HepG2 (cell line): Measurements from ENCODE around the gene CDK14. TPM values are rescaled to one million over a fixed set of nuclear protein-coding genes. Genes with fewer than 3 reads are reported as not detected.

Source experiments
- ATAC-seq: fragments of 200-7000 bp; cut with Tn5 transposase; 3 replicates; pipeline ENCODE4 v1.9.1; 2020; ENCODE audit warnings: mild to moderate bottlenecking, moderate library complexity
- BruUV-seq: library from RNA; stranded (reverse); fragments of 400-500 nt; replicated peaks from 2 replicates; lab custom pipeline; 2021; lab: Mats Ljungman, UMichigan
- CTCF ChIA-PET: fragments of 300-600 bp; formaldehyde crosslinking; extraction: SDS; loops from one replicate; lab custom pipeline; 2021; ENCODE audit warnings: low total read pairs, inconsistent platforms, low intra/inter-chr PET ratio; lab: Yijun Ruan, JAX
- POLR2A ChIA-PET: fragments of 350-600 bp; sonication (Branson Sonifier 250); formaldehyde crosslinking; loops from one replicate; lab custom pipeline; 2020; ENCODE audit warnings: antibody characterized with exemption, inconsistent platforms; lab: Yijun Ruan, JAX
- DNase-seq: peaks from one replicate; pipeline ENCODE4 v3.0.0-alpha.2; 2015; ENCODE audit warnings: low spot score
- FAIRE-seq: peaks from 3 replicates; lab custom pipeline; 2011; peaks lifted over from hg19 to GRCh38; lab: Jason Lieb, UNC
- H2AFZ ChIP-seq: one replicate; pipeline ENCODE4 v1.6.1; 2011; ENCODE audit warnings: low read length, inconsistent platforms
- H3K27ac ChIP-seq: fragments of 300-600 bp; 3 replicates; pipeline ENCODE4 v1.8.0; 2011; ENCODE audit warnings: mixed run types, mild to moderate bottlenecking, mixed read lengths, low read length, inconsistent platforms; ENCODE audit not compliant: insufficient read depth; ENCODE audit errors: extremely low read length
- H3K27me3 ChIP-seq, 2 experiments: fragments of 200-600 bp in 1 of 2; 2 replicates in 1 of 2; 3 replicates in 1 of 2; pipeline versions ENCODE4 v1.6.0 to v1.8.0; 2011; ENCODE audit warnings: low read length in 2 of 2, mild to moderate bottlenecking in 2 of 2, moderate library complexity in 2 of 2, inconsistent platforms in 1 of 2; ENCODE audit not compliant: insufficient read depth in 2 of 2, control insufficient read depth in 1 of 2
- H3K36me3 ChIP-seq, 2 experiments: fragments of 200-600 bp in 1 of 2; replicated peaks in 1 of 2; 2 replicates in 1 of 2; 3 replicates in 1 of 2; pipeline versions ENCODE4 v1.5.1 to v1.8.0; 2011; ENCODE audit warnings: low read length in 2 of 2, inconsistent platforms in 1 of 2; ENCODE audit not compliant: insufficient read depth in 2 of 2, control insufficient read depth in 1 of 2
- H3K4me1 ChIP-seq: 2 replicates; pipeline ENCODE4 v1.5.1; 2012; ENCODE audit warnings: low read length, inconsistent platforms; ENCODE audit not compliant: insufficient read depth
- H3K4me2 ChIP-seq: 2 replicates; pipeline ENCODE4 v1.6.0; 2011; ENCODE audit warnings: low read depth, low read length, inconsistent platforms
- H3K4me3 ChIP-seq, 3 experiments: fragments of 200-600 bp in 1 of 3; sonication (generic), shearing (Covaris generic) in 1 of 3; replicated peaks in 1 of 3; 2 replicates each; pipeline ENCODE4 v1.5.1; 2011 to 2016; ENCODE audit warnings: low read length in 3 of 3, inconsistent platforms in 2 of 3, low read depth in 2 of 3, mild to moderate bottlenecking in 2 of 3, control low read depth in 1 of 3, mixed read lengths in 1 of 3; ENCODE audit not compliant: insufficient read depth in 1 of 3
- H3K79me2 ChIP-seq: one replicate; pipeline ENCODE4 v1.6.1; 2011; ENCODE audit warnings: low read length, inconsistent platforms; ENCODE audit not compliant: insufficient read depth
- H3K9ac ChIP-seq: 2 replicates; pipeline ENCODE4 v1.6.0; 2011; ENCODE audit warnings: mild to moderate bottlenecking, low read depth, low read length, inconsistent platforms; ENCODE audit not compliant: insufficient read depth
- H3K9me3 ChIP-seq: 2 replicates; pipeline ENCODE4 v1.5.1; 2012; ENCODE audit warnings: mild to moderate bottlenecking, low read length
- H4K20me1 ChIP-seq: 2 replicates; pipeline ENCODE4 v1.6.0; 2011; ENCODE audit warnings: inconsistent platforms, mild to moderate bottlenecking, low read length, moderate library complexity; ENCODE audit not compliant: insufficient read depth
- BRCA1 ChIP-seq: sonication (generic); formaldehyde crosslinking; IDR thresholded peaks from 2 replicates; pipeline ENCODE4 v1.4.0; 2020; ENCODE audit warnings: missing genetic modification reagents
- CREB1 ChIP-seq, 2 experiments: fragments of 450-650 bp in 1 of 2; IDR thresholded peaks; 2 replicates each; pipeline ENCODE4 v1.6.1; 2016 to 2017; ENCODE audit warnings: control low read depth in 1 of 2, mild to moderate bottlenecking in 1 of 2, missing compliant biosample characterization in 1 of 2, missing genetic modification characterization in 1 of 2
- DDIT3 ChIP-seq: sonication (generic); formaldehyde crosslinking; IDR thresholded peaks from 2 replicates; pipeline ENCODE4 v1.4.0; 2020; ENCODE audit warnings: mild to moderate bottlenecking, missing genetic modification reagents
- ELF4 ChIP-seq: sonication (generic); formaldehyde crosslinking; IDR thresholded peaks from 2 replicates; pipeline ENCODE4 v1.5.0; 2020; ENCODE audit warnings: missing genetic modification reagents, mild to moderate bottlenecking, moderate library complexity, borderline replicate concordance
- EZH2 ChIP-seq: conservative IDR thresholded peaks from 2 replicates; pipeline ENCODE4 v1.6.1; 2012; ENCODE audit warnings: mild to moderate bottlenecking, low read depth, low read length, moderate library complexity
- HNRNPH1 ChIP-seq: fragments of 200-400 bp; formaldehyde crosslinking; optimal IDR thresholded peaks from 2 replicates; pipeline ENCODE3; 2017; ENCODE audit warnings: mild to moderate bottlenecking, low read depth, low read length
- HOXA5 ChIP-seq: sonication (generic); formaldehyde crosslinking; IDR thresholded peaks from 2 replicates; pipeline ENCODE4 v1.4.0; 2020; ENCODE audit warnings: missing genetic modification reagents
- KMT2B ChIP-seq: IDR thresholded peaks from 2 replicates; pipeline ENCODE4 v1.6.1; 2016; ENCODE audit warnings: missing genetic modification reagents, missing compliant biosample characterization
- MIER3 ChIP-seq: IDR thresholded peaks from 2 replicates; pipeline ENCODE4 v1.6.1; 2016; ENCODE audit warnings: missing compliant biosample characterization, borderline replicate concordance
- NR2C2 ChIP-seq: sonication (generic); formaldehyde crosslinking; IDR thresholded peaks from 2 replicates; pipeline ENCODE4 v1.4.0; 2020; ENCODE audit warnings: missing genetic modification reagents, mild to moderate bottlenecking, moderate library complexity, borderline replicate concordance
- RFX1 ChIP-seq: fragments of 450-650 bp; IDR thresholded peaks from 2 replicates; pipeline ENCODE4 v1.6.1; 2017
- RFXAP ChIP-seq: sonication (generic); formaldehyde crosslinking; IDR thresholded peaks from 2 replicates; pipeline ENCODE4 v1.4.0; 2020; ENCODE audit warnings: missing genetic modification reagents, borderline replicate concordance
- ZBTB4 ChIP-seq: sonication (generic); formaldehyde crosslinking; IDR thresholded peaks from 2 replicates; pipeline ENCODE4 v1.4.0; 2020; ENCODE audit warnings: missing genetic modification reagents, mild to moderate bottlenecking, borderline replicate concordance
- ZBTB8A ChIP-seq: sonication (generic); formaldehyde crosslinking; IDR thresholded peaks from 2 replicates; pipeline ENCODE4 v1.4.0; 2020; ENCODE audit warnings: mild to moderate bottlenecking, low read depth, missing genetic modification reagents, borderline replicate concordance
- ZNF33A ChIP-seq: sonication (generic); formaldehyde crosslinking; IDR thresholded peaks from 2 replicates; pipeline ENCODE4 v1.5.1; 2020; ENCODE audit warnings: missing genetic modification reagents, mild to moderate bottlenecking, moderate library complexity, borderline replicate concordance
- ZNF546 ChIP-seq: sonication (generic); formaldehyde crosslinking; conservative IDR thresholded peaks from 2 replicates; pipeline ENCODE4 v1.8.1; 2023; ENCODE audit warnings: mild to moderate bottlenecking, missing genetic modification reagents
- ZNF678 ChIP-seq: sonication (generic); formaldehyde crosslinking; IDR thresholded peaks from 2 replicates; pipeline ENCODE4 v1.4.0; 2020; ENCODE audit warnings: mild to moderate bottlenecking, missing genetic modification reagents
- ZNF704 ChIP-seq: sonication (generic); formaldehyde crosslinking; IDR thresholded peaks from 2 replicates; pipeline ENCODE4 v1.8.1; 2023; ENCODE audit warnings: mild to moderate bottlenecking, inconsistent platforms, moderate library complexity, missing genetic modification reagents, borderline replicate concordance
- ZNF746 ChIP-seq: sonication (generic); formaldehyde crosslinking; IDR thresholded peaks from 2 replicates; pipeline ENCODE4 v1.8.0; 2022; ENCODE audit warnings: mild to moderate bottlenecking, missing genetic modification reagents
- WGBS: methylation state at CpG from one replicate; pipeline ENCODE4 v1.1.6; 2017; ENCODE audit warnings: low lambda C conversion rate; 5-methylcytosine and 5-hydroxymethylcytosine counted together
- in situ Hi-C: cut with HindIII; loops from 2 replicates; pipeline ENCODE4 v1.10.0; 2017; ENCODE audit warnings: low pct_unique_long_range_greater_than_20kb; ENCODE audit not compliant: extremely low pct_ligation_motif_present
- intact Hi-C: fragments of 100-400 bp; cut with micrococcal nuclease; formaldehyde crosslinking; loops from one replicate; pipeline ENCODE4 v1.10.0; 2022; ENCODE audit not compliant: unreplicated experiment
- polyA plus RNA-seq, 8 experiments: library from polyadenylated mRNA; depleted of rRNA in 3 of 8; stranded (reverse) in 7 of 8; unstranded in 1 of 8; fragments of >200 nt; fragmentation: Illumina TruSeq in 4 of 8; extraction: Trizol in 4 of 8; gene quantifications; 2 replicates each; pipeline versions ENCODE4 v1.2.1 to v1.2.3, GENCODE V29; 2011 to 2016; ENCODE audit warnings: low read depth in 4 of 8, missing spikeins in 1 of 8, mixed read lengths in 1 of 8; ENCODE audit not compliant: insufficient read depth in 1 of 8
- total RNA-seq, 5 experiments: library from RNA; depleted of rRNA; stranded (reverse); fragments of >200 nt; fragmentation: Illumina TruSeq; extraction: Trizol; gene quantifications; 2 replicates each; pipeline ENCODE4 v1.2.3, GENCODE V29; 2016; ENCODE audit warnings: low read depth in 1 of 5

The CDK14 gene
- total and polyA plus RNA-seq, 2 of the 13 experiments (the other 11 are each of a cell fraction or from before 2014, with no cell fraction given) = 0.26 to 0.71 TPM

GRCh38 chr7:91165006-91165845, 569.1 kb downstream of the CDK14 start:
- DNase-seq (no peak), ATAC-seq (no peak), FAIRE-seq (no peak)
- H3K36me3 ChIP-seq = no peaks in the 10 kb centered on the region
- TF ChIP-seq ZNF746 (no peak), ZNF704 (no peak), ZBTB8A (CRISPR knock-in tag) (no peak), EZH2 (no peak), ELF4 (CRISPR knock-in tag) (no peak), ZNF546 (CRISPR knock-in tag) (no peak), NR2C2 (CRISPR knock-in tag) (no peak), KMT2B (CRISPR knock-in tag) (no peak), ZNF33A (CRISPR knock-in tag) (no peak), HOXA5 (CRISPR knock-in tag) (no peak), RFXAP (CRISPR knock-in tag) (no peak), ZBTB4 (no peak), DDIT3 (CRISPR knock-in tag) (no peak), MIER3 (CRISPR knock-in tag) (no peak), HNRNPH1 (no peak), RFX1 (no peak), CREB1 (IDR thresholded peaks at IDR 0.05) (no peak), CREB1 (CRISPR knock-in tag; IDR thresholded peaks at IDR 0.05) (no peak), BRCA1 (CRISPR knock-in tag) (no peak), ZNF678 (CRISPR knock-in tag) (no peak)
- CTCF ChIA-PET = no interaction called here
- no TSS peak for BruUV-seq
- no peak overlapping the region for H3K4me2 ChIP-seq
- H4K20me1 ChIP-seq = no peaks in the 10 kb centered on the region
- POLR2A ChIA-PET = no interaction called here
- in situ Hi-C loops = no loop called here
- no peak overlapping the region for H2AFZ ChIP-seq
- no peaks in the 10 kb centered on the region for H3K4me1 ChIP-seq
- H3K79me2 ChIP-seq = no peaks in the 10 kb centered on the region
- no peaks in the 10 kb centered on the region for H3K27me3 ChIP-seq
- 27% methylated on average over 9 of the region's 9 CpGs for WGBS
- H3K9me3 ChIP-seq = no peaks in the 10 kb centered on the region
- H3K27ac ChIP-seq = no peak overlapping the region
- H3K4me3 ChIP-seq = no peak overlapping the region
- H3K9ac ChIP-seq = no peak overlapping the region
- intact Hi-C loops = no loop called here
